Activated CD8-positive, alpha-beta memory T cell treated with anti-CD3 and anti-CD28 coated beads, Interleukin-2, amount 10 ng/mL, durations not matched to agents 7 days and 5 days (primary cell): ENCODE data around the gene LINS1. TPM values are rescaled to one million over a fixed set of nuclear protein-coding genes. Genes with fewer than 3 reads are reported as not detected.

Experiments used
- ATAC-seq: fragments of 150-1000 bp; cut with Tn5 transposase; one replicate; pipeline ENCODE4 v1.10.0; 2021; ENCODE audit warnings: moderate library complexity
- CTCF ChIA-PET: fragments of 350-600 bp; sonication (Branson Sonifier 250); formaldehyde crosslinking; loops from one replicate; lab custom pipeline; 2021; ENCODE audit warnings: antibody characterized with exemption; lab: Charles Lee
- DNase-seq: peaks from one replicate; pipeline ENCODE4 v3.0.0-alpha.2; 2020
- H3K27ac Mint-ChIP-seq: one replicate; pipeline ENCODE4 v1.8.0; 2021; ENCODE audit warnings: mild to moderate bottlenecking, mixed read lengths
- H3K27me3 Mint-ChIP-seq: one replicate; pipeline ENCODE4 v1.8.0; 2021; ENCODE audit warnings: mixed read lengths
- H3K36me3 Mint-ChIP-seq: one replicate; pipeline ENCODE4 v1.8.0; 2021; ENCODE audit warnings: mild to moderate bottlenecking, mixed read lengths
- H3K4me1 Mint-ChIP-seq: one replicate; pipeline ENCODE4 v1.8.0; 2021; ENCODE audit warnings: mixed read lengths
- H3K4me3 Mint-ChIP-seq: one replicate; pipeline ENCODE4 v1.8.0; 2021; ENCODE audit warnings: mild to moderate bottlenecking, moderate library complexity, mixed read lengths
- H3K9me3 Mint-ChIP-seq: one replicate; pipeline ENCODE4 v1.8.0; 2022; ENCODE audit warnings: low read depth, mixed read lengths
- total RNA-seq, 2 experiments: library from RNA; stranded (reverse); gene quantifications; one replicate each; pipeline ENCODE4 v1.2.3, GENCODE V29; 2021

LINS1 gene
- total RNA-seq, 2 experiments from 2014 or later, result 30.1 to 30.8 TPM

DNA sequence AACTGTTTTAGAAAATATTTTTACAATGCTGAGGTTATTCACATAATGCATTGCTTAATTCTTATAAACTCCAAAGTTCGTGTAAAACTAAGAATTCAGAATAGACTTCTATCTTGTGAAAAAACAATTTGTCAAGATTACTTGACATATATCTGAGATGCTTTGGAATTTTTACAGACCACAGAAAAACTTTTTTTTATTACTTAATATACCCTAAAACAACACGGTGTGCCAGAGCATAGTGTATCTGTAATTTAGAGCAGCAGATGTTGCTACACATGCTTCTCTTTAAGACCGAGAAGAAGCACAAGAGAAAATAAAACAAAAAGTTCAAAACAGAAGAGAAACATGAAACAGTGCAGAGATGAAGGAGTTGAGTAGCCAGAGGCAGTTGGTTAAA, 26.8 kb upstream of the LINS1 start:
- DNase-seq (no peak), ATAC-seq (no peak)
- no peaks in the 10 kb centered on the region for H3K9me3 Mint-ChIP-seq
- H3K27me3 Mint-ChIP-seq, result no peaks in the 10 kb centered on the region
- peaks cover 5% of the 10 kb centered on the region for H3K4me1 Mint-ChIP-seq
- CTCF ChIA-PET, result no interaction called here
- H3K36me3 Mint-ChIP-seq, result peaks cover 9% of the 10 kb centered on the region
- no peak overlapping the region for H3K27ac Mint-ChIP-seq
- H3K4me3 Mint-ChIP-seq, result no peak overlapping the region

DNA sequence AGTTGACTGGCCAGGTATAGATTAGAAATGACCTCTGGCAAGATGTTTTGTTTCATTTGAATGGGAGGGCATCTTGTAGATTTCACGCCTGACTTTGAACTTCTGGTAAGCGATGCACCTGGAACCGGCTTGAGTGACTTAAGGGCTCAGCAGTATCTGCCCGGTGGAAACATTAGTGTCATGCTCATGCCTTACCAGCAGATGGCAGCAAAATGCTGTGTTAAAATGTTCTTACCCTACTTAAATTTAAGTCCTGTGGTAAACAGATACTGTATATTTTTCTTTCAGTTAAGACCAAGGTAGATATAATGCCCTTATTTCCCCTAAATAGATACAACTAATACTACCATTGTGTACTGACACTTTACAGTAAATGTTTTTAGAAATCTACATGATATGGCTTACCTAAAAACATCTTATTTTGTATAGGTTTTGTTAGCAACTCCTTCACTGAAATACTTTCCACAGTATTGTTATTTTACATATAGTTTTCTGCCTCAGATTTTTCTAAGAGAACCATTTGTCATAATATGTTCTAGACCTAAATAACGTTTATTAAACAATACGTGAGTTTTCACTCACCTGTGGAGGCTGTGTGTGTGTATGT, 25.9 kb upstream of the LINS1 start:
- peaks cover 2% of the 10 kb centered on the region for H3K4me1 Mint-ChIP-seq
- CTCF ChIA-PET, result interaction anchor here (1.0 to 1.5 kb wide), 5 partner anchors 19 to 380 kb away, joined by 3 to 18 read pairs (median 4); no protein-coding TSS in a partner anchor
- no peaks in the 10 kb centered on the region for H3K9me3 Mint-ChIP-seq
- DNase-seq (peak; percentile 75), ATAC-seq (peak; percentile 89)
- H3K27ac Mint-ChIP-seq, result no peak overlapping the region
- no peak overlapping the region for H3K4me3 Mint-ChIP-seq
- no peaks in the 10 kb centered on the region for H3K27me3 Mint-ChIP-seq
- peaks cover 9% of the 10 kb centered on the region for H3K36me3 Mint-ChIP-seq

DNA sequence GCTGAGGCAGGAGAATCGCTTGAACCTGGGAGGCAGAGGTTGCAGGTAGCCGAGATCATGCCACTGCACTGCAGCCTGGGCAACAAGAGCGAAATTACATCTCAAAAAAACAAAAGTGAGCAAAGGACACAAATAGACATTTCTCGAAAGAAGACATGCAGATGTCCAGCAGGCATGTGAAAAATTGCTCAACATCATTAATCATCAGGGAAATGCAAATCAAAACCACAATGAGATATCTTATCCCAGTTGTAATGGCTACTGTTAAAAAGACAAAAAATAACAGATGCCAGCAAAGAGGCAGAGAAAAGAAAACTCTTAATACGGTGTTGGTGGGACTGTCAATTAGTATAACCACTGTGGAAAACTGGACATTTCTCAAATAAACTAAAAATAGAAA, 21.3 kb upstream of the LINS1 start:
- DNase-seq, result no peak
- CTCF ChIA-PET, result no interaction called here
- no peak overlapping the region for H3K27ac Mint-ChIP-seq
- no peak overlapping the region for H3K4me3 Mint-ChIP-seq
- no peaks in the 10 kb centered on the region for H3K9me3 Mint-ChIP-seq
- peaks cover 2% of the 10 kb centered on the region for H3K4me1 Mint-ChIP-seq
- ATAC-seq, result no peak
- no peaks in the 10 kb centered on the region for H3K27me3 Mint-ChIP-seq
- H3K36me3 Mint-ChIP-seq, result peaks cover 23% of the 10 kb centered on the region

DNA sequence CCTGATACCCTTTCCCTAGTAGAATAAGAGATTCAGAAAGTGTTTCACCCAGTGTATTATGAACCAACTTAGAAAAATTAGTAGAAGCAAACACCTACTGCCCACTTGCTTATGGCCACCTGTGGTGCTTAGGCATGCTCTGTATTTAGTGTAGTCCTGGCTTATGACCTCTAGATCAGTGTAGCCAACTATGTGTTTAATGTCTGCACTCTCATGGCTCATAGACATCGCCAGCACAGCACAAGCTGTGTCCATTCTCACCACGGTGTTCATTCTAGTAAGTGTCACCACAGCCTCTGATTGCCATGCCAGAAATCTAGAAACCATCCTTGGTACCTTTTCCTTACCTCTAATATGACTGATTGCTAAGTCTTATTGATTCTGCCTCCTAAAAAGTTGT, 14.7 kb upstream of the LINS1 start:
- Mint-ChIP-seq H3K27me3 (no peaks in the 10 kb centered on the region), H3K4me3 (no peak overlapping the region), H3K9me3 (no peaks in the 10 kb centered on the region), H3K36me3 (peaks cover 35% of the 10 kb centered on the region), H3K27ac (no peak overlapping the region), H3K4me1 (no peaks in the 10 kb centered on the region)
- ATAC-seq, result no peak
- no peak for DNase-seq
- CTCF ChIA-PET, result interaction anchor here (1.0 kb wide), 1 partner anchor 267 kb away, joined by 3 read pairs; no protein-coding TSS in a partner anchor

DNA sequence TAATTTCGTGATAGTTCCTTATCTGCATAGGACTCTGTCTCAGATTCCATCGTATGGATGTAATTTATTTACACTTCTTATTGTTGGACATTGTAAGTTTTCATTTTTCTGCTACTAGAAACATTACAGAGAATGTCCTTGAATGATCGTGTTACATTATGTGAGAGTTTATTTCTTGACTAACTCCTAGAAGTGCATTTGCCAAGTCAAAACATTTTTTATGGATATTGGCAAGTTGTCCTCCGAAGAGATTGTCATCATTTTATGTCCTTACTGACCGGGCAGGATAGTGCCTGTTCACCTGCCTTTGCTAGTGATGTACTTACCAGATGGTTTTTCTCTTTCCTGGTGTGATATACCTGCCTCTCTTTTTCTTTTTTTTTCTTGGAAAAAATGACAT, 13.8 kb upstream of the LINS1 start:
- no peak overlapping the region for H3K27ac Mint-ChIP-seq
- H3K9me3 Mint-ChIP-seq, result no peaks in the 10 kb centered on the region
- peaks cover 34% of the 10 kb centered on the region for H3K36me3 Mint-ChIP-seq
- DNase-seq, result no peak
- CTCF ChIA-PET, result interaction anchor here (0.8 to 1.3 kb wide), 2 partner anchors 8 to 673 kb away, joined by 3 read pairs; no protein-coding TSS in a partner anchor
- no peak for ATAC-seq
- no peak overlapping the region for H3K4me3 Mint-ChIP-seq
- no peaks in the 10 kb centered on the region for H3K27me3 Mint-ChIP-seq
- no peaks in the 10 kb centered on the region for H3K4me1 Mint-ChIP-seq

DNA sequence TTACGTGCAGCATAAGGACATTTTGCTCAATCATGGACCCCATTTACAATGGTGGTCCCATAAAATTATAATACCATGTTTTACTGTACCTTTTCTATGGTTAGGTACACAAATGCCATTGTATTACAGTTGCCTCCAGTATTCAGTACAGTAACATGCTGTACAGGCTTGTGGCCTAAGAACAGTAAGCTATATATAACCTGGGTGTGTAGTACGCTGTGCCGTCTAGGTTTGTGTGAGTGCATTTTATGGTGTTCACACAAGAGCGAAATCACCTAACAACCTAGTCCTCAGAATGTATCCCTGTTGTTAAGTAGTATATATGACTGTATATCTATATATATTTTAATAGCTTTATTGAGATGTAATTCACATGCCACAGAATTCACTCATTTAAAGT, 12.9 kb upstream of the LINS1 start:
- no peak overlapping the region for H3K27ac Mint-ChIP-seq
- H3K36me3 Mint-ChIP-seq, result peaks cover 31% of the 10 kb centered on the region
- H3K4me3 Mint-ChIP-seq, result no peak overlapping the region
- H3K9me3 Mint-ChIP-seq, result no peaks in the 10 kb centered on the region
- no peaks in the 10 kb centered on the region for H3K4me1 Mint-ChIP-seq
- ATAC-seq, result no peak
- DNase-seq, result no peak
- CTCF ChIA-PET, result interaction anchor here (0.6 to 1.3 kb wide), 4 partner anchors 9 to 674 kb away, joined by 3 to 4 read pairs (median 3); no protein-coding TSS in a partner anchor
- no peaks in the 10 kb centered on the region for H3K27me3 Mint-ChIP-seq

DNA sequence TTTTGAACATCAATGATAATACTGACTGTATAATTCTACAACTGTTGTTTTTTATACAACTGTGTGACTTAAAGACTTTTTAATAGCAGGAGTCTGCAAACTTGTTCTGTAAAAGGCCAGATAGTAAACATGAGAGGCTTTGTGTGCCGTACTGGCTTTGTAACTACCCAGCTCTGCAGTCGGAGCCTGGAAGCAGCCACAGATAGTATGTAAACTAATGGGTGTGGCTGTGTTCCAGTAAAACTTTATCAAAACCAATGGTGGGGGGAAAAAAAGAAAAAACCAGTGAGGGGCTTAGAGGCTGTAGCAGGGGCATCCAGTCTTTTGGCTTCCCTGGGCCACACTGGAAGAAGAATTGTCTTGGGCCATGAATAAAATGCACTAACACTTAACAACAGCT, 12.4 kb upstream of the LINS1 start:
- Mint-ChIP-seq H3K9me3 (no peaks in the 10 kb centered on the region), H3K4me1 (no peaks in the 10 kb centered on the region), H3K4me3 (no peak overlapping the region), H3K36me3 (peaks cover 34% of the 10 kb centered on the region), H3K27me3 (no peaks in the 10 kb centered on the region), H3K27ac (no peak overlapping the region)
- ATAC-seq (no peak), DNase-seq (no peak)
- CTCF ChIA-PET, result interaction anchor here (1.1 kb wide), 1 partner anchor 264 kb away, joined by 4 read pairs; no protein-coding TSS in a partner anchor

DNA sequence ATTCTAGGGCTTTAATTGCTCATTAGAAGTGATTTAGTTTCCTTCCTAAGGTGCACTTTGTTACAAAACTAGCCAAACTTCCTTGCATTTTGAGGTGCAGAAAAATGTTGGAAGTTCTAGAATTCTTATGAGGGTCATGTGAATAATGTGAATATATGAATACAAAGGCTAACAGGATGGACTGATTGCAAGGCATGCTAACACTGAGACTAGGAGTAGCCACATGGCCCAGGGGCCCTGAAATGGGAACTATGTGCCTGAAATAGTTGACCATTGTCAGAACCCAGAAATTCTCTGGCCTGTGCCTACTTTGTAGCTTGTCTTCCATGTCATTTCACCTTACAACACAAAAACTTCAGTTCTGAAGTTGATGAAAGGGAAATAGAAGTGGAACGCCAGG, 11.2 kb upstream of the LINS1 start:
- DNase-seq (no peak), ATAC-seq (no peak)
- H3K36me3 Mint-ChIP-seq, result peaks cover 27% of the 10 kb centered on the region
- H3K9me3 Mint-ChIP-seq, result no peaks in the 10 kb centered on the region
- CTCF ChIA-PET, result no interaction called here
- no peaks in the 10 kb centered on the region for H3K4me1 Mint-ChIP-seq
- H3K27me3 Mint-ChIP-seq, result no peaks in the 10 kb centered on the region
- H3K4me3 Mint-ChIP-seq, result no peak overlapping the region
- H3K27ac Mint-ChIP-seq, result no peak overlapping the region

DNA sequence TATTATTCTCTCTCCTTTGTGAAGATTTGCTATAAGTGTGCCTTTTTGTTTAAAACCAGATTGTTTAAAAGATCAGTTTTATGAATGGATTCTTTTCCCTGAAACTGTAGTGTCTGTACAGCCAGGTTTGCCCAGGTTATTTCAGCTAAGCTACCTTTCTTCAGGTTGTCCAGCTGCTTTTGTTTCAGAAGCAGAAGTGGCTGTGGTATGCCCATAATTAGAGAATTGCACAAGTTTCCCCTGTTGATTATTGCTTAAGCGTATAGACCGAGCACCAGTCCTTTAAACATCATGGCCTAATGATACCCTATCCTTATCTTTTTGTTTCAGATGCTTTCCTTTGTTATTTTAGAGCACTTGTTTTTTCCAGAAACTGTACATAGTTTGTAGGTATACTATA, 10.6 kb upstream of the LINS1 start:
- CTCF ChIA-PET, result no interaction called here
- DNase-seq (no peak), ATAC-seq (no peak)
- Mint-ChIP-seq H3K27ac (no peak overlapping the region), H3K4me3 (no peak overlapping the region), H3K36me3 (peaks cover 29% of the 10 kb centered on the region), H3K4me1 (peaks cover 2% of the 10 kb centered on the region), H3K27me3 (no peaks in the 10 kb centered on the region), H3K9me3 (no peaks in the 10 kb centered on the region)

DNA sequence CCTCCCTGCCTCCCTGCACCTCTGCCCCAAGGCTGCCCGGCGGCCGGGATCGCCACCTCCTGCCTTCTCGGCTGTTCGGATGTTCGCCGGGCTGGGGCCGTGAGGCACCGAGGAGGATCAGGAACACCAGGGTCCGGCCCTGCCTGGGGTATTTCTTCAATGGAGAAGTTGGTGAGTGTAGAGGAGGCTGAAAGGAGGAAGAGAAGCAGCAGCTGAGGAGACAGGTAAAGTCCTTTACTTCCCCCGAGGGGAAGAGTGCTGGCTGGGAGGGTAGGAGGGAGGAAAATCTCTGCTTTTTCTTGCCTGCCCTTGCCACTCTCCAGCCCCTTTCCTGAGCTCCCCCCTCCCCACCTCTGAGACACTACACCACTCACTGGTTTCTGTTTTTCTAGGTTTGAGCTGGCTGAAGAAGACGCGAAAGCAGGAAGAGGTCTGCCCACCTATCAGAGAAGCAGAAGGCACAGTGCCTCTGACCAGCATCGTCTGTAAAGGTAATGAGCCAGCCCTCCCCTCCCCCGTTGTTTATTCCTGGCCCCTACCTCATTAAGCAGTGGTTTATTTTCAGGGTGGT, 924 bp upstream of the LINS1 start:
- Mint-ChIP-seq H3K27me3 (no peaks in the 10 kb centered on the region), H3K9me3 (no peaks in the 10 kb centered on the region), H3K4me3 (no peak overlapping the region), H3K27ac (no peak overlapping the region), H3K36me3 (peaks cover 27% of the 10 kb centered on the region), H3K4me1 (peaks cover 56% of the 10 kb centered on the region)
- DNase-seq (peak; percentile 85), ATAC-seq (peak; percentile 50)
- CTCF ChIA-PET, result interaction anchor here (0.5 to 4.0 kb wide), 9 partner anchors 24 to 1408 kb away, joined by 3 to 31 read pairs (median 4); partner anchors contain the start of gene ADAMTS17

DNA sequence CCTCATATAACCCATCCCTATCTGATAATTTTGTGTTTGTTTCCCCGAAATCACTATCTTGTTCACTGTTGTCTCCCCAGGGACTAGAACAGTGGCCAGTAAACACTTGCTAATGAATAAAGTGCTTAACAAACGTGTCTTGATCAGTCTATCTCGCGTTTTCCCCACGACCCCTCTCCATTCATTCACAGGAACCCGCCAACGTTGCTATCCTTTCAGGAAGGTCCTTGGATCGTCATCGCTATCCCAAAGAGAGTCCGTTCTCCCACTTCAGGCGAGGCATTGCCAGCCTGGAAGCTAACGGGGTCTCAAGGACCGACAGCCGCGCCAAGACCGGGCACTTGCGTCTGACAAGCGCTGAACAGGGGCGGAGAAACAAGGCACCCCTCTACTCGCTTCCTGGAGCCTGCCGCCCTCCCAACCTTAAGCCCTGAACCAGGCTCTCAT, 344 bp downstream of the LINS1 start:
- H3K36me3 Mint-ChIP-seq, result peaks cover 25% of the 10 kb centered on the region
- H3K4me1 Mint-ChIP-seq, result peaks cover 61% of the 10 kb centered on the region
- CTCF ChIA-PET, result interaction anchor here (1.0 to 4.0 kb wide), 5 partner anchors 25 to 676 kb away, joined by 3 to 31 read pairs (median 4); no protein-coding TSS in a partner anchor
- H3K9me3 Mint-ChIP-seq, result no peaks in the 10 kb centered on the region
- no peak overlapping the region for H3K27ac Mint-ChIP-seq
- no peak overlapping the region for H3K4me3 Mint-ChIP-seq
- H3K27me3 Mint-ChIP-seq, result no peaks in the 10 kb centered on the region
- ATAC-seq, result no peak
- no peak for DNase-seq

DNA sequence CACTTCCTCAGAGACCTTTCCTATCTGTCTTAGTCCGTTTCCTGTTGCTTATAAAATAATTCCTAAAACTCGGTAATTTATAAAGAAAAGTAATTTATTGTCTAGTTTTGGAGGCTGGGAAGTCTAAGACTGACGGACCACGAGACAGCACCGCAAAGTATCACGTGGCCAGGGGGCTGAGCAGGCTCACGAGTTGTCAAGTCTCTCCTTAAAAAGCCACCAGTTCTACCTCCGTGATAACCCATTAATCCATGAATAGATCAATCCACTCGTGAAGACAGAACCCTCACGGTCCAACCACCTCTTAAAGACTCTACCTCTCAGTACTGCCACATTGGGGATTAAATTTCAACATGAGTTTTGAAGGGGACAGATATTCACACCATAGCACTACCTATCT, 821 bp downstream of the LINS1 start:
- Mint-ChIP-seq H3K4me1 (peaks cover 63% of the 10 kb centered on the region), H3K27ac (no peak overlapping the region), H3K4me3 (no peak overlapping the region), H3K9me3 (no peaks in the 10 kb centered on the region), H3K36me3 (peaks cover 25% of the 10 kb centered on the region), H3K27me3 (no peaks in the 10 kb centered on the region)
- DNase-seq, result peak; percentile 79
- no peak for ATAC-seq
- CTCF ChIA-PET, result interaction anchor here (4.0 kb wide), 1 partner anchor 251 kb away, joined by 31 read pairs; no protein-coding TSS in a partner anchor

DNA sequence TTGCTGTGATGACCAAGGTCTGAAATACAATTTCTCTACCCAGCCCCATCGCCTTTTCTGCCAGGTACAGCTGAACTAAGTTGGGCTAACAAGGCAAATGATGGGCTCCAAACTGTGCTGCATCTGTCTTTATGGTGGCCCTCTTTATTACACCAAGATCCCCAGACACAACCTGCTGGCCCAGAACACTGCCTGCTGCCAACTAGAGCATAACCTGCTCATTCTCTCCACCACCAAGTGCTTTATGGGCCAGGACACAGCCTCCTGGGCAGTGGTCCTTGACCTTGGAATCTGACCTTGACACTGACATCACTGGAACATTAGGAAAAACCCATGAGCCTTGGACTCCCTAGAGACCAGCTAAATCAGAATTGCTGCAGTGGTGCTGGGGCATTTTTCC, 3.3 kb downstream of the LINS1 start:
- Mint-ChIP-seq H3K27me3 (no peaks in the 10 kb centered on the region), H3K9me3 (no peaks in the 10 kb centered on the region), H3K36me3 (peaks cover 20% of the 10 kb centered on the region), H3K27ac (peak overlapping the region; percentile 99), H3K4me3 (peak overlapping the region; percentile 49), H3K4me1 (peaks cover 56% of the 10 kb centered on the region)
- CTCF ChIA-PET, result interaction anchor here (1.0 to 1.5 kb wide), 3 partner anchors 9 to 249 kb away, joined by 4 to 8 read pairs (median 4); no protein-coding TSS in a partner anchor
- DNase-seq (no peak), ATAC-seq (no peak)
